Subcutaneous abdominal adipose tissue (tissue), 5 donors: ENCODE results near the gene MIX23.

ENCODE experiments used
- H3K27ac ChIP-seq: one replicate; pipeline ENCODE4 v1.7.0; 2013; ENCODE audit warnings: low read depth, mild to moderate bottlenecking, inconsistent platforms, low read length, moderate library complexity
- H3K27me3 ChIP-seq, 5 donors: one replicate each; pipeline ENCODE4 v1.7.0; 2013; ENCODE audit warnings: low read length in 5 of 5, inconsistent platforms in 1 of 5; ENCODE audit not compliant: control insufficient read depth in 5 of 5, insufficient read depth in 4 of 5
- H3K36me3 ChIP-seq, 5 donors: one replicate each; pipeline ENCODE4 v1.7.0; 2013; ENCODE audit warnings: low read length in 5 of 5; ENCODE audit not compliant: control insufficient read depth in 5 of 5, insufficient read depth in 5 of 5
- H3K4me1 ChIP-seq, 5 donors: one replicate each; pipeline ENCODE4 v1.7.0; 2013; ENCODE audit warnings: low read length in 5 of 5, mild to moderate bottlenecking in 3 of 5, moderate library complexity in 1 of 5; ENCODE audit not compliant: control insufficient read depth in 5 of 5, insufficient read depth in 5 of 5
- H3K4me3 ChIP-seq, 5 donors: one replicate each; pipeline ENCODE4 v1.7.0; 2013; ENCODE audit warnings: low read length in 5 of 5, low read depth in 1 of 5
- H3K9ac ChIP-seq, 5 donors: one replicate each; pipeline ENCODE4 v1.7.0; 2013; ENCODE audit warnings: low read length in 5 of 5, mild to moderate bottlenecking in 4 of 5, moderate library complexity in 3 of 5
- H3K9me3 ChIP-seq, 5 donors: one replicate each; pipeline ENCODE4 v1.7.0; 2013; ENCODE audit warnings: low read length in 5 of 5; ENCODE audit not compliant: control insufficient read depth in 5 of 5
- donor health status: healthy.
- donor health status: healthy.
- donor health status: healthy.
- donor health status: healthy.
- donor health status: healthy.

Gene MIX23

GRCh38 chr3:122355612-122356011, 27.4 kb downstream of the MIX23 start:
- H3K9me3 ChIP-seq: no peaks in the 10 kb centered on the region
- H3K27ac ChIP-seq: no peak overlapping the region

GRCh38 chr3:122353893-122354401, 29.1 kb downstream of the MIX23 start:
- H3K27me3 ChIP-seq: no peaks in the 10 kb centered on the region
- no peak overlapping the region for H3K4me3 ChIP-seq
- peaks cover 0 to 8% (median 5%) of the 10 kb centered on the region in 5 donors for H3K36me3 ChIP-seq
- no peak overlapping the region for H3K27ac ChIP-seq
- peaks cover 0 to 15% (median 0%) of the 10 kb centered on the region in 5 donors for H3K4me1 ChIP-seq
- no peak overlapping the region for H3K9ac ChIP-seq
- H3K9me3 ChIP-seq: no peaks in the 10 kb centered on the region

More at GRCh38 chr3:122355612-122356011, 27.4 kb downstream of the MIX23 start:
- no peaks in the 10 kb centered on the region for H3K27me3 ChIP-seq
- no peak overlapping the region for H3K9ac ChIP-seq
- H3K4me1 ChIP-seq: peaks cover 0 to 15% (median 0%) of the 10 kb centered on the region in 5 donors
- H3K4me3 ChIP-seq: no peak overlapping the region
- peaks cover 0 to 9% (median 5%) of the 10 kb centered on the region in 5 donors for H3K36me3 ChIP-seq

GRCh38 chr3:122353215-122353614, 29.8 kb downstream of the MIX23 start:
- peaks cover 0 to 15% (median 0%) of the 10 kb centered on the region in 5 donors for H3K4me1 ChIP-seq
- H3K9me3 ChIP-seq: no peaks in the 10 kb centered on the region
- peaks cover 0 to 5% (median under 1%) of the 10 kb centered on the region in 5 donors for H3K36me3 ChIP-seq
- H3K4me3 ChIP-seq: no peak overlapping the region
- H3K9ac ChIP-seq: no peak overlapping the region
- H3K27ac ChIP-seq: no peak overlapping the region
- H3K27me3 ChIP-seq: no peaks in the 10 kb centered on the region

GRCh38 chr3:122351612-122352011, 31.4 kb downstream of the MIX23 start:
- H3K9me3 ChIP-seq: no peaks in the 10 kb centered on the region
- peaks cover 0 to 15% (median 0%) of the 10 kb centered on the region in 5 donors for H3K4me1 ChIP-seq
- H3K27ac ChIP-seq: no peak overlapping the region
- H3K27me3 ChIP-seq: no peaks in the 10 kb centered on the region
- no peak overlapping the region for H3K4me3 ChIP-seq
- no peak overlapping the region for H3K9ac ChIP-seq
- H3K36me3 ChIP-seq: no peaks in the 10 kb centered on the region

GRCh38 chr3:122350814-122351418, 32.1 kb downstream of the MIX23 start:
- Histone ChIP-seq H3K9ac (no peak overlapping the region), H3K9me3 (no peaks in the 10 kb centered on the region), H3K27ac (no peak overlapping the region), H3K4me3 (no peak overlapping the region), H3K36me3 (no peaks in the 10 kb centered on the region), H3K27me3 (no peaks in the 10 kb centered on the region), H3K4me1 (peaks cover 0 to 8% (median 0%) of the 10 kb centered on the region in 5 donors)

DNA sequence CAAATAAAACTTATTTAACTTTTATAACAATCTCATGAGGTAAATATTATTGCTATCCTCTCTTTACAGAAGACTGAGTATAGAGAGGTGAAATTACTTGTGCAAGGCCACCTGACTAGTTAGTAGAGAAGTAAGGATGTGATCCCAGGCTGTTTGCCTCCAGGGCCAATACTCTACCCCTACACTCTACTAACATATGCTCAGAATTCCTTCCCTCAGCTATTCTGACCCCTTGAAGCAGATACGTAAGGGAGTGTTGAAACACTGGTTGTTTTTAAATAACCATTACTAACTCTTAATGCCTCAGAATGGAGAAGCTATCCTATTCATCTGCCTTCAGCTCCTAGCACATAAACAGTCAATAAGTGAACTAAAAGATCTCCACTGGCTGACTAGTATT, 33.9 kb downstream of the MIX23 start:
- no peaks in the 10 kb centered on the region for H3K9me3 ChIP-seq
- H3K4me3 ChIP-seq: no peak overlapping the region
- H3K27ac ChIP-seq: no peak overlapping the region
- no peaks in the 10 kb centered on the region for H3K36me3 ChIP-seq
- no peaks in the 10 kb centered on the region for H3K27me3 ChIP-seq
- H3K4me1 ChIP-seq: peaks cover 0 to 8% (median 0%) of the 10 kb centered on the region in 5 donors
- H3K9ac ChIP-seq: no peak overlapping the region

DNA sequence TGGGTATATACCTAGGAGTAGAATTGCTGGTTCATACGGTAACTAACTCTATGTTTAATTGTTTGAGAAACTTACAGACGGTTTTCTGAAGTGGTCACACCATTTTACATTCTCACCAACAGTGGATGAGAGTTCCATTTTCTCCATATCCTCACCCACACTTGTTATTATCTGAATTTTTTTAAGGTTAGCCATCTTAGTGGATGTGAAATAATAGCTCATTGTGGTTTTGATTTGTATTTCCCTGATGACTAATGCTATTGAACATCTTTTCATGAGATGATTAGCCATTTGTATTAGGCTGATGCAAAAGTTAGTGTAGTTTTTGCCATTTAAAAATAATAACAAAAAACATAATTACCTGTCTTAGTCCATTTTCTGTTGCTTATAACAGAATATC, 39.4 kb downstream of the MIX23 start:
- no peaks in the 10 kb centered on the region for H3K27me3 ChIP-seq
- no peaks in the 10 kb centered on the region for H3K9me3 ChIP-seq
- H3K27ac ChIP-seq: no peak overlapping the region
- no peak overlapping the region for H3K4me3 ChIP-seq
- no peaks in the 10 kb centered on the region for H3K36me3 ChIP-seq
- H3K9ac ChIP-seq: no peak overlapping the region
- no peaks in the 10 kb centered on the region for H3K4me1 ChIP-seq

- no peak overlapping the region for H3K27ac ChIP-seq
Observed at GRCh38 chr3:122342803-122343202, 40.2 kb downstream of the MIX23 start.

DNA sequence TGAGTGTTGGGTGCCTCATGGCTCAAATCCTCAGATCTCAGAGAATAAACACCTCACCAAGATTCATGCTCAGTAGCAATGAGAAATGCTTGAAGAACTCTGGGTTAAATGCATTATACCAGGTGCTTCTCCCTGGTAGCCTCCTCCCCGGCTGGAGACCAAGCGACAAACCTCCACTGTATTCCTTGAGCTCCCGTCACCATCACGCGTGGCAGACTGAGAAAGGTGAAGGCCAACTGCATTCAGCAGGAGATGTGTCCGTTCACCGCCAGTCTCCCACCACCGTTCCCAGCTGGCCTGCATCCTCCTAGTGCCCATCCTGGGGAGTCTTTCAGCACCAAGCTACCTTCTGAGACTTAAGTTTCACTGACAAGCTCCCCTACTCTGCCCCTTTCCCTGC, 50.5 kb downstream of the MIX23 start:
- H3K27ac ChIP-seq: no peak overlapping the region
- no peak overlapping the region for H3K4me3 ChIP-seq
- H3K36me3 ChIP-seq: no peaks in the 10 kb centered on the region
- H3K4me1 ChIP-seq: no peaks in the 10 kb centered on the region
- no peaks in the 10 kb centered on the region for H3K27me3 ChIP-seq
- no peaks in the 10 kb centered on the region for H3K9me3 ChIP-seq
- H3K9ac ChIP-seq: no peak overlapping the region

More at GRCh38 chr3:122342803-122343202, 40.2 kb downstream of the MIX23 start:
- no peak overlapping the region for H3K4me3 ChIP-seq
- H3K36me3 ChIP-seq: no peaks in the 10 kb centered on the region
- no peaks in the 10 kb centered on the region for H3K9me3 ChIP-seq
- no peak overlapping the region for H3K9ac ChIP-seq
- no peaks in the 10 kb centered on the region for H3K4me1 ChIP-seq
- no peaks in the 10 kb centered on the region for H3K27me3 ChIP-seq

- no peak overlapping the region for H3K27ac ChIP-seq
- H3K4me3 ChIP-seq: no peak overlapping the region
- H3K9me3 ChIP-seq: no peaks in the 10 kb centered on the region
- peaks cover 0 to under 1% (median 0%) of the 10 kb centered on the region in 5 donors for H3K4me1 ChIP-seq
- no peak overlapping the region for H3K9ac ChIP-seq
- H3K27me3 ChIP-seq: no peaks in the 10 kb centered on the region
- H3K36me3 ChIP-seq: no peaks in the 10 kb centered on the region
Observed at GRCh38 chr3:122331886-122332285, 51.1 kb downstream of the MIX23 start.
